GM18505 (cell line): ENCODE data around the gene CST8.

Source experiments
- ATAC-seq: cut with Tn5 transposase; IDR thresholded peaks from one replicate; pipeline ENCODE4 v1.9.1; 2021; ENCODE audit not compliant: unreplicated experiment
- POLR2A ChIP-seq: IDR thresholded peaks from 4 replicates; pipeline ENCODE4 v1.6.1; 2011; ENCODE audit warnings: borderline replicate concordance; ENCODE audit not compliant: insufficient read depth, insufficient read length; ENCODE audit errors: extremely low read depth

The CST8 gene, protein sequence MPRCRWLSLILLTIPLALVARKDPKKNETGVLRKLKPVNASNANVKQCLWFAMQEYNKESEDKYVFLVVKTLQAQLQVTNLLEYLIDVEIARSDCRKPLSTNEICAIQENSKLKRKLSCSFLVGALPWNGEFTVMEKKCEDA

DNA sequence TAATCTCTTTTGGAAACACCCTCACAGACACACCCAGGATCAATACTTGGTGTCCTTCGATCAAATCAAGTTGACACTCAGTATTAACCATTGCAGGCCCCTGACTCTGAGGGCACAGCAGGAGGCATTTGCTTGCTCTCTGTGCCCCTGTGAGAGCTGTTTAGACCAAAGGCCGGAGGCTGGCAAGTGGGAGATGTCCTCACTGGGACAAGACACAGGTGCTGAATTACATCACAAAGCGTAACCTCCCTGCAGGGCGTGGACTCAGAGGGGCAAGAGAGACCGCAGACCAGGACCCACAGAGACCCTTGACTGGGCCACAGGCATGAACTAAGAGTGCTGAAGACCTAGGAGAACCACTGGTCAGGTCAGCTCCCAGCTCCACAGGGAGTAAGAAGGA, at the start of gene CST8:
Gene CST8 (plus strand): TSS at position 301 of the 400 bp plus-strand sequence. CDS start 551 bp downstream, outside the sequence.
- TF ChIP-seq POLR2A: no peak
- ATAC-seq: no peak

DNA sequence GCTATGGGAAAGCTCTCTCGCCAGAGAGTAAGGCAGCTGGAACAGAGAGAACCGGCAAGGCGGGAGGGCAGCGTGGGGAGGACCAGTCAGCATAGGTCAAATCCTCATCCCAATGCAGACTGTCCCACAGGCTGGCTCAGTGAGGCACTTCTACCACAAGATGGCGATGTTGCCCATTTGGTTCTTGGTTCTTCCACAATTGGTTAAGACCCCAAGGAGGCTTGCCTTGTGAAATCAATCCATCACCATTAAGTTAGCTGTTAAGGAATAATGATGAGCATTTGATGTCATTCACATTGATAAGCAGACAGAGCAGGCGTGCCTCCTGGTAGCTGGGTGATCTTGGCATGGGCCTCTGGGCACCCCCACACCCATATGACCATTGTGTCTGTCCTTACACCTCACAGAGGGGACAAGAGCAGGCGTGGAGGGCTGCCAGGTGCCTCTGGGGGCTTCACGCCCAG, 49.0 kb upstream of the CST8 start:
- peak; percentile 73 for ATAC-seq

DNA sequence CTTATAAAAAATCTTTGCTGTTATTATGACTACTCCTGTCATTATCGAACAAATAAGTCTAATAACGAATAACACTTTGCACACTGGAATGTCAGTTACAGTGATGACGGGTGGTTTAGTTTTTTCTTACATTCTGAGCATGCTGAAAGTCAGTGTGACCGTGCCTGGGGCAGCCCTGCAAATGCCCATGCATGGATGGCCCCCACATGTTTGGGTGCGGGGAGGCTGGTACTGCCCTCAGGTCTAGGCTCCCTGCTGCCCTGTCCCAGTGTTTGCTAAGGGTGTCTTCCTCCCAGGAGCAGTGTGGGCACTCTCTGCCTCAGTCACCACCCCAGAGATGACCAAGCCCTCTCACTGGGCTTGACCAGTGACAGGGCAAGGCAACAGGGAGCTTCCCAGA, 48.5 kb upstream of the CST8 start:
- TF ChIP-seq POLR2A: no peak
- ATAC-seq: no peak

More for the DNA sequence above, 49.0 kb upstream of the CST8 start:
- TF ChIP-seq POLR2A: no peak

DNA sequence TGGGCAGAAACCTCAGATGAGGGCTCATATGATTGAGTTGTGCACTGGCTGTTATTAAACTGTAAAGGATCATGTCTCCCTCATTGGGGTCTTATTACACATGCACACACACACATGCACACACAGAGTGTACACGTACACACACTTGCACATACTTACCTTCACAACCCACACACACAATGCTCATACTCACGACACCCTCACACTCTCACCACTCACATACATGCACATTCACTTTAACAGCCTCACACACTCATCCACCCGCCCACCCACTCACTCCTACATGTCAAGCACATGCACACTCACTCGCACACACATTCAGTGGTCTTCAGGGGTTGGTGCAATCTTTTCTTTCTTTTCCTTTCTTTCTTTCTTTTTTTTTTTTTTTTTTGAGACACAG, 46.1 kb upstream of the CST8 start:
- ATAC-seq: no peak
- no peak for TF ChIP-seq POLR2A

DNA sequence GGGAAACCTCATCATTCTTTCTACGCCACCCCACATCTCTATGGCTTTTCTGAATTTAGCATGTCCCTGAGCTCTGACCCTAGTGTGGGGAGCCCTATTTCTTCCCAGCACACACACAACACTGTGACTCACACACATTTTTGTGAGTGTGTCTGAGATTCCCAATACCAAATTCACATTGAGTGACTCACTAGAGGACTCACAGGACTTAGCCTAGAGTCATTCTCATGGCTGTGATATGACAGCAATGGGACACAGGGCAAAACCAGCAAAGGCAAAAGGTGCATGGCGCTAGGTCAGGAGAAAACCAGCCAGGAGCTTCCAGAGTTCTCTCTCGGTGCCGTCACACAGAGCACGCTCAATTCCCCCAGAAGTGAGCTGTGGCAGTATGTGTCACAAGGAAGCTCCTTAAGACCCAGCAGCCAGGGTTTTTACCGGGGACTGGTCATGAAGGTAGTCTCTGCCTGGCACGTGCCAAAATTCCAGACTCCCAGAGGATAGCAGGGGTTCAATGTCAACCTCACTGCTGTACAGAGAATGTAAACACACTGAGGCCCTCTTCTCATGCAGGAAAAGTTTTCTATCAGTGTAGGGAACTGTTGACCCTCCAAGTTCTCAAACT, 45.2 kb upstream of the CST8 start:
- no peak for ATAC-seq
- no peak for TF ChIP-seq POLR2A

DNA sequence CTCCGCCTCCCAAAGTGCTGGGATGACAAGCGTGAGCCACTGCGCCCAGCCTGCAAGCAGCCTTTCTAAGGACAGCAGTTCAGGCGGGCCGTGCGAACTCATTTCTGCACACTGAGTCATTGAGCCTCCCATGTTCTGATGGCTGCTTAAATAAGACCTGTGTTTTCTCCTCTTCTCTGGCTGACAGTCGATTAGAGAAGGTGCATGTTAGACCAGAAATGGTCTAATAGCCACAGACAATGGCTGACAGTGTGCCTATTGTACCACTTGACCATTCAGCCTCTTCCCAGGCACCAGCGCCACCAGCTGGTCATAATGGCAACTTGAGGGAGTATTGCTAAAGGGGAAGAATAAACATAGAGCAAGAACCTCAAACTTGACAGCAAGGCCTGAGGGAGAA, 44.4 kb upstream of the CST8 start:
- no peak for TF ChIP-seq POLR2A
- no peak for ATAC-seq

DNA sequence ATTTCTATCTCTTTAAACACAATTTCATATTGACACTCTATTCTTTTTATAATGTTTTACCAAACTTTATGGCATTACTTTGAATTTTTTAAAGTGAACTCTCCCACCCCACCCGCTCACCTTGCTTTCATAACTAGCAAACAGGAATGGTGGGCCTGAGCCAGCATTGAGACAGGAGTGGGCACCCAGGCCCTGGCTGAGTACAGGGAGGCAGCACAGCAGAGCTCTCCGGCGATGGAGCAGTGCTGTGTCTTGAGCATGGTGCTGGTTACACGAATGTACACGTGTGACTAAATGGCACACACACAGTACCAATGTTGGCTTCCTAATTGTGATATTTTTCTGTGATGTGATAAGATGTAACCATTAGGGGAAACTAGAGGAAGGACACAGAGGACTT, 42.8 kb upstream of the CST8 start:
- no peak for ATAC-seq
- no peak for TF ChIP-seq POLR2A

DNA sequence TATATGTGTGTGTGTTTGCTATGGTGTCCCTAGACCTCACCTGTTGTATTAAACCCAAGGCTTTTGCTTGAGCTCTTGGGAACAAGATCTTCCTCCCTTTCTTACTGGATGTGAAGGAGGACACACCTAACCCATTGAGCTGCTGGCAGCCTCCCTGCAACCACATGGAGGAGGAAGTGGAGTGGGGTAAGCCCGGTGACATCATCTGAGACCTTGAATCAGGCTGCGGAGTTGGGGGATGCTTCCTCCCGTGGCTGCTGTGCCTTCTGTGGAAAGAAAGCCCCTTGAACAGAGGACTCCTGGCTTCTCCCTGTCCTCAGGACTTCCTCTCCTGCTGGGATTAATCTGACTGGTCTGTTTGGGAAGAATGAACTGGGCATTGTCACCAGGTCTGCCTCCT, 41.5 kb upstream of the CST8 start:
- TF ChIP-seq POLR2A: no peak

DNA sequence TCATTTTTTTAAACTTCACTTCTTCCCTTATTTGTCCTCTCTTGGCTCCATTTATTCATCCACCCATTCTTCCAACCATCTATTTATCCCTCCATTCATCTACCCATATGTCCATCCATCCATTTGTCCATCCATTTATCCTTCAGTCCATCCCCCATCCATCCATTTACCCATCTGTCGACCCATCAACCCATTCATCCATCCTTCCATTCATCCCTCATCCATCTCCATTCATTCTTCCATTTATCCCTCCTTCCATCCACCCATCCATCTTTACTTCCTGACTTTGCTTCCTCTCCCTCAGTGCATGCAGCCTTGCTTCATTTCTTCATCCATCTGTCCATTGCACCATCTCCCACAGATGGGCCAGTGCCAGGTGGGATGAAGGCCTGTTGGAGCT, 40.0 kb upstream of the CST8 start:
- no peak for ATAC-seq
- no peak for TF ChIP-seq POLR2A

More for the DNA sequence above, 41.5 kb upstream of the CST8 start:
- no peak for ATAC-seq

DNA sequence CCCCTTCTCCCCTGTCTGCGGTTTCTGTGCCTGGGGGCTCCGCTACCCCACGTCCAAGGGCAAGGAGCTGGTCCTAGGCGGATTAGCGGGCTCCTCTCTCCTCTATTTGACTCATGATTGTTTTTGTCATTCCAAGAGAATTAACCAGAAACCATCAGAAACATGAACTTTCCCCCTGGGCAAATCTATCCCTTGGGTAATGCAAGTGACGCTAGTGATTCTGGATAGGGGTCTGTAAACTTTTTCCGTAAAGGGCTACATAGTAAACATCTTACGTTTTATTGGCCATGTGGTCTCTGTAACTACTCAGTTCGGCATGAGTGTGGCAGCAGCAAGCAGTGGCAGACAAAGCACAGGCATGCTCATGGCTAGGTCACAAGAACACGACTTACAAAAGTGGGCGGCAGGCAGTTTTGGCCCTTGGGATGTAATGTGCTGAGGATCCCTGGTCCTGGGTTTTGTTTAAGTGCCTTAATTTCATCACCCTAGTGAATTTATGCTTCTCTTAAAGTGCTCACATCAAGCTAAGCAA, 38.9 kb upstream of the CST8 start:
- no peak for TF ChIP-seq POLR2A

DNA sequence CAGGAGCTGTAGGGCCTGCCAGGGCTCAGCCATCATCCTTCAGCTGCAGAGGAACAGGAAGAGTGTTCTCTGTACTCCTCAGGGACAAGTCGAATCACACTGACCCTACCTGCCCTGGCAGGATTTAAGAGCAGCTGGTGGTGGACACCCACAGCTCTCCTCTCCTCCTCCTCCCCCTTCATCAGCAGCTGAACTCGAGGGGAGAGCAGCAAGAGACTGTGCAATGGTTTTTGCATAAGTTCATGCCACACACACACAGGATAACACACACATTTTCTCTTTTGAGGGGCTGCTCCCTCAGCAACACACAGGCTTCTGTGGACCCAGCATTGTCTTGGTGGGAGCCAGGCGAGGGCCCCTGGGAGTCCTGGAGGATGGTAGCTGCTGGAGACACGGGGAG, 38.1 kb upstream of the CST8 start, which contains the start of gene CST11:
Gene CST11 (minus strand): TSS at position 101 of the 400 bp plus-strand sequence. CDS start 65 bp downstream, at position 36.
- no peak for TF ChIP-seq POLR2A
- no peak for ATAC-seq

More for the DNA sequence above, 38.9 kb upstream of the CST8 start:
- no peak for ATAC-seq

DNA sequence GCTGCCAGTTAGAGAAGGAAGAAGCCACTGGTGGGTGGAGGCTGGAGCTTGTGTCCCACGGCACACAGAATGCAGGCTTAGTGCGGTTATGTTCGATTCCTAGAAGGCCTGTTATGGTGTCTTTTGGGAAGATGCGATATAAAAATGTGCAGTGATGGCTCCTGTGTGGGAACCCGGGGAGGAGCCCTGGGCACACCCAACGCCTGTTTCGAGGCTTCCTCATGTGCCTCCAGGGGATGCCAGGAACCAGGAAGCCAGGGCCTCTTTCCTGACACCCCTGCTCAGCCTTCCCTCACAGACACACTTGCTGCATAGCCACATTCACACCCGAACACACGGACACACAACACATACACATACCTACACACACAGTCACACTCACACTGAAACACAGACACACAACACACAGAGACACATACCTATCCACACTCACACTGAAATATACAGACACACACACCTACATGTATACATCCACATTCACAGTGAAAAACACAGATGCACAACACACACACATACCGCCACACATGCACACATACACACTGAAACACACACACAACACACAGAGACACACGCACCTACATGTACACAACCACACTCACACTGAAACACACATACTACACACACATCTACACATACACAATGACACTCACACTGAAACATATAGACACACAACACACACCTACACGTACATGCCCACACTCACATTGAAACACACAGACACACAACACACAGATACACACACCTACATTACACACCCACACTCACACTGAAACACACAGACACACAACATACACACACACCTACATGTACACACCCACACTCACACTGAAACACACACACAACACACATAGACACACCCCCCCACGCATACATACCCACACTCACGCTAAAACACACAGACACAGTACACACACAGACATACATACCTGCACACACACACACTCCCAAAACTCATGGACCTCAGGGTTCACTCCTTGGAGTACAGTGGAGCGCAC, 37.1 kb upstream of the CST8 start:
- no peak for TF ChIP-seq POLR2A
- no peak for ATAC-seq

DNA sequence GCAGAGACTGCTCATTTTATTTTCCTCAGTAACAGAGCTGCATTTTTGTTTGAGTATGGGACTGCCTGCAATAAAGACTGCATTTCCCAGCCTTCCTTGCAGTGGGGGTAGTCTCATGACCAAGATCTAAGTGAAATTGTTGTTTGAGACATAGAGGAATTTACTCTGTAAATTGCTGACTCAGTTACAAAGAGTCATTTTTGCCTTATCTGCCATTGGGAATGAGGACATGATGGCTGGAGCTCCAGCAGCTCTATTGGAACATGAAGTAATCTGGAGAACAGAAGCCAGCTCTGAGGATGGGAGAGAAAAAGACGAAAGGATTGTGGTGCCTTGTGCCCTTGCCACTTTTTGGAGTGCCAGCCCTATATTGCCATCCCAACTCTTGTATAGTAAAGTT, 36.1 kb upstream of the CST8 start:
- ATAC-seq: no peak

DNA sequence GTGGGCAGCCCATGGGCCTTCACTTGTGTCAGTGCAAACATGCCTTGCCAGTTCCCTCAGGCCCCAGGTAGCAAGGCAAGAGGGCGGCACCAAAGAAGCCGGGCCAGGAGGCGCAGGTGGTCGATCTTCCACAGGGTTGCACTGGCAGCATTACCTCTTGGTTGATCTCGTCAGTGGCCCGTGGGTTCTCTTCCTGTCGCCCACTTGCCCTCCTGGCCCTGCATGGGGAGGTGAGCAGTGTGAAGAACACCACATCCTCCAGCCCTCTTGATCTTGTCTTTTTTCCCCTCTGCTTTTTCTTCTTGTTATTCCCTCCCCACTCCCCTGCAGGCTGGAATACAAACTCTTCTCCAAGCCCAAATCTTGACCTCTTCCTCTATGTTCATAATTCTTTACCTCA, 35.3 kb upstream of the CST8 start:
- no peak for TF ChIP-seq POLR2A
- ATAC-seq: no peak

More for the DNA sequence above, 36.1 kb upstream of the CST8 start:
- TF ChIP-seq POLR2A: no peak

DNA sequence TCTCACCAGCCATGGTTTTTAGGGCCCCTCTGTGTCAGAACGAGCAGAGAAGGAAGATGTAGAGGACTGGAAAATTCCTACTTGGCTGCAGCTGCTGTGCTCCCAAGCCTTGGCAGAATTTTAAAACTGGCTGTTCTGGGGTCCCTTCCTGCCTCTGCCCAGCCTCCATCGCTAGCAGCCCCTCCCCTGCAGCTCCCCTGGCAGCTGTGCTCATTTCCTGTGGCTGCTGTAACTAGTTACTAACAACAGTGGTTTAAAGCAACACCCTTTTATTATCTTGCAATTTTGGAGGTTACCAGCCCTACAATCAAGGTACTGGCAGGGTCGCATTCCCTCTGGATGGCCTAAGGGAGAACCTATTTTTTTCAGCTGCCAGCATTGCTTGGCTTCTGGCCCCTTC, 34.5 kb upstream of the CST8 start:
- TF ChIP-seq POLR2A: no peak
- no peak for ATAC-seq
